Measurements from ENCODE around the gene DQX1. TPM values are rescaled to one million over a fixed set of nuclear protein-coding genes. Genes with fewer than 3 reads are reported as not detected.
"Not testable (repeated sequence)": the region's sequence is repeated elsewhere in the genome, so short reads cannot be mapped to it uniquely, and the experiment has no call there.

DQX1 gene
- total and polyA plus RNA-seq, 9 of the 15 experiments (the other 6 are each of a cell fraction or from before 2014, with no cell fraction given), result 0.04 to 0.38 (median 0.18) TPM; not detected in 1

- TF ChIP-seq USF2 (CRISPR knock-in tag; IDR thresholded peaks at IDR 0.05) (no peak), PYGO2 (tag; IDR thresholded peaks at IDR 0.05) (no peak)
These were observed 39.9 kb downstream of the DQX1 start (continued) for GRCh38 chr2:74486141-74486540.

- in situ Hi-C loops (cut with MboI); H3K27me3 ChIP-seq (ENCODE audit: control insufficient read depth in 2 of 2, insufficient read depth in 2 of 2, low read length in 2 of 2); DNase-seq (ENCODE audit: extremely low read depth in 1 of 4, low spot score in 3 of 4); ATAC-seq; H4K20me1 ChIP-seq (replicated peaks; ENCODE audit: control insufficient read depth, insufficient read depth, low read length); H3K27ac ChIP-seq (ENCODE audit: extremely low read depth, low read depth, low read length); FAIRE-seq; BruUV-seq (replicated peaks); H3K9me1 ChIP-seq (ENCODE audit: control insufficient read depth, insufficient read depth, low read length); H3K9me3 ChIP-seq (replicated peaks; ENCODE audit: control insufficient read depth, insufficient read depth, low read depth, low read length): not testable (repeated sequence)
- Histone ChIP-seq H3K9ac (ENCODE audit: insufficient read depth in 1 of 2, low read depth in 2 of 2, low read length in 2 of 2) (peak overlapping the region; percentile 83 to 93; a peak in 3 of 4 replicates), H3K4me2 (ENCODE audit: insufficient read depth, low read length) (peak overlapping the region; percentile 99), H2AFZ (ENCODE audit: low read depth, low read length) (peak overlapping the region; percentile 100), H3K4me3 (peak overlapping the region; percentile 86), H3K36me3 (ENCODE audit: control insufficient read depth, insufficient read depth, low read length) (peaks cover 31% of the 10 kb centered on the region), H3K79me2 (ENCODE audit: control insufficient read depth, insufficient read depth, low read length) (peaks cover 32% of the 10 kb centered on the region), H3K4me1 (replicated peaks in 1 of 2; ENCODE audit: control insufficient read depth in 2 of 2, insufficient read depth in 2 of 2, low read length in 2 of 2) (peaks cover 8 to 23% of the 10 kb centered on the region in 2 experiments; a peak in 4 of 5 replicates)
- intact Hi-C loops (cut with micrococcal nuclease), result loop anchor here (1.0 to 2.0 kb wide), 5 partner anchors 20 to 104 kb away; partner anchors contain the start of genes AUP1, HTRA2 and INO80B
- ChIA-PET POLR2A (interaction anchor here (0.9 to 3.9 kb wide), 5 partner anchors 11 to 106 kb away, joined by 4 to 28 read pairs (median 5); partner anchors contain the start of genes AUP1, HTRA2 and MRPL53), CTCF (ENCODE audit: low intra/inter-chr PET ratio) (interaction anchor here (0.6 to 2.0 kb wide), 4 partner anchors 48 to 104 kb away, joined by 4 to 12 read pairs (median 5); no protein-coding TSS in a partner anchor)
- TF ChIP-seq BCOR (IDR thresholded peaks at IDR 0.05) (peak; percentile 56; the same call in 1 of the 2 replicates), ZNF121 (CRISPR knock-in tag; conservative IDR thresholded peaks at IDR 0.05) (peak; percentile 97), SMARCA5 (IDR thresholded peaks at IDR 0.05) (peak; percentile 56; the same call in 1 of the 2 replicates), RBM25 (IDR thresholded peaks at IDR 0.05; ENCODE audit: low read depth, low read length, severe bottlenecking) (peak; percentile 70), RCOR1 (IDR thresholded peaks at IDR 0.05; ENCODE audit: borderline replicate concordance in 1 of 2, low read depth in 2 of 2, low read length in 2 of 2) (peak in 1 of 2 experiments; percentile 3; a peak in 1 of 4 replicates), KDM1A (IDR thresholded peaks at IDR 0.05) (peak; percentile 51 to 65; a peak in 1 of 4 replicates)
- 35% methylated on average over 18 of the region's 19 CpGs for WGBS (ENCODE audit: insufficient coverage, low coverage, missing lambda C conversion rate)
These were observed 42.3 kb downstream of the DQX1 start for GRCh38 chr2:74483675-74484164.

All from K562 (cell line).